Peyer's patch (tissue), 4 donors: ENCODE measurements around the gene PDGFC. TPM values are rescaled to one million over a fixed set of nuclear protein-coding genes. Genes with fewer than 3 reads are reported as not detected.

Experiments used
- DNase-seq, 3 donors: peaks; one replicate each; pipeline ENCODE4 v3.0.0-alpha.2; 2017 to 2019
- H3K27ac ChIP-seq, 4 donors: fragments of 200-600 bp; sonication (generic); one replicate each; pipeline ENCODE4 v1.5.1; 2016 to 2019
- H3K27me3 ChIP-seq, 2 donors: fragments of 200-600 bp; sonication (generic); one replicate each; pipeline ENCODE4 v1.5.1; 2019
- H3K36me3 ChIP-seq, 3 donors: fragments of 200-600 bp; sonication (generic); one replicate each; pipeline ENCODE4 v1.5.1; 2016 to 2019
- H3K4me1 ChIP-seq, 4 donors: fragments of 200-600 bp; sonication (generic); one replicate each; pipeline ENCODE4 v1.5.1; 2016 to 2019
- H3K4me3 ChIP-seq, 4 donors: fragments of 200-600 bp; sonication (generic); 1 replicate in 3 of 4; 2 replicates in 1 of 4; pipeline ENCODE4 v1.5.1; 2016 to 2019; ENCODE audit warnings: mild to moderate bottlenecking in 1 of 4
- H3K9me3 ChIP-seq, 4 donors: fragments of 200-600 bp; sonication (generic); one replicate each; pipeline ENCODE4 v1.5.1; 2016 to 2019; ENCODE audit warnings: mild to moderate bottlenecking in 1 of 4
- POLR2A ChIP-seq, 2 donors: fragments of 450-650 bp; IDR thresholded peaks; one replicate each; pipeline ENCODE4 v1.5.1; 2017; ENCODE audit warnings: antibody characterized with exemption in 2 of 2, mild to moderate bottlenecking in 2 of 2, moderate library complexity in 2 of 2
- total RNA-seq, 4 donors: library from RNA; depleted of rRNA; stranded (reverse); fragments of >200 nt; gene quantifications; one replicate each; pipeline ENCODE4 v1.1.0, GENCODE V29; 2016
- TF ChIP-seq, protein P1 (sequence below), 6 experiments: fragments of 450-650 bp in 4 of 6; fragments of 200-600 bp in 2 of 6; sonication (generic) in 1 of 6; IDR thresholded peaks; one replicate each; pipeline ENCODE4 v1.5.1; 2017 to 2019; ENCODE audit warnings: antibody characterized with exemption in 6 of 6, mild to moderate bottlenecking in 3 of 6, moderate library complexity in 1 of 6

The PDGFC gene
- total RNA-seq, 4 donors from 2014 or later: 4.4 to 17.3 (median 11.5) TPM

DNA sequence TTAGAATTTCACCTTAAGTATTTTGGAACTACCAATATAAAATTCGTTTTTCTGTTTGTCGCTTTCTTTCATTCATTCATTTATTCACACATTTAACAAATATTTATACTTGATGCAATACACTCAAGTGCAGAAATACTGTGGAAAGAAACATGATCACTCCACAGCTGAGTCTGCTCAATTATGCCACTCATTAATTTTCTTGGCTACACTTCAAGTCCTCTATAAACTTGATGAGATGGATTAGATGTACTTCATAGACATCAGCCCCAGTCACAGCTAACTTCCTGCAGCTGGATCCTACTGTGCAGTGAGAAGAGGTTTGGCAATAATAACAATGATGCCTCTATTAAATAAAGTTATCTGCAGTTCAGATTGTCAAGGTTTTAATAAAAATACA lies 208.1 kb downstream of the PDGFC start:
- TF ChIP-seq, protein P1, sequence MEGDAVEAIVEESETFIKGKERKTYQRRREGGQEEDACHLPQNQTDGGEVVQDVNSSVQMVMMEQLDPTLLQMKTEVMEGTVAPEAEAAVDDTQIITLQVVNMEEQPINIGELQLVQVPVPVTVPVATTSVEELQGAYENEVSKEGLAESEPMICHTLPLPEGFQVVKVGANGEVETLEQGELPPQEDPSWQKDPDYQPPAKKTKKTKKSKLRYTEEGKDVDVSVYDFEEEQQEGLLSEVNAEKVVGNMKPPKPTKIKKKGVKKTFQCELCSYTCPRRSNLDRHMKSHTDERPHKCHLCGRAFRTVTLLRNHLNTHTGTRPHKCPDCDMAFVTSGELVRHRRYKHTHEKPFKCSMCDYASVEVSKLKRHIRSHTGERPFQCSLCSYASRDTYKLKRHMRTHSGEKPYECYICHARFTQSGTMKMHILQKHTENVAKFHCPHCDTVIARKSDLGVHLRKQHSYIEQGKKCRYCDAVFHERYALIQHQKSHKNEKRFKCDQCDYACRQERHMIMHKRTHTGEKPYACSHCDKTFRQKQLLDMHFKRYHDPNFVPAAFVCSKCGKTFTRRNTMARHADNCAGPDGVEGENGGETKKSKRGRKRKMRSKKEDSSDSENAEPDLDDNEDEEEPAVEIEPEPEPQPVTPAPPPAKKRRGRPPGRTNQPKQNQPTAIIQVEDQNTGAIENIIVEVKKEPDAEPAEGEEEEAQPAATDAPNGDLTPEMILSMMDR (IDR thresholded peaks at IDR 0.05): no peak
- no peak for TF ChIP-seq POLR2A (IDR thresholded peaks at IDR 0.05)
- H3K36me3 ChIP-seq: no peaks in the 10 kb centered on the region
- no peaks in the 10 kb centered on the region for H3K9me3 ChIP-seq
- no peaks in the 10 kb centered on the region for H3K4me1 ChIP-seq
- no peak for DNase-seq
- no peak overlapping the region for H3K27ac ChIP-seq
- H3K27me3 ChIP-seq: no peaks in the 10 kb centered on the region
- H3K4me3 ChIP-seq: no peak overlapping the region

DNA sequence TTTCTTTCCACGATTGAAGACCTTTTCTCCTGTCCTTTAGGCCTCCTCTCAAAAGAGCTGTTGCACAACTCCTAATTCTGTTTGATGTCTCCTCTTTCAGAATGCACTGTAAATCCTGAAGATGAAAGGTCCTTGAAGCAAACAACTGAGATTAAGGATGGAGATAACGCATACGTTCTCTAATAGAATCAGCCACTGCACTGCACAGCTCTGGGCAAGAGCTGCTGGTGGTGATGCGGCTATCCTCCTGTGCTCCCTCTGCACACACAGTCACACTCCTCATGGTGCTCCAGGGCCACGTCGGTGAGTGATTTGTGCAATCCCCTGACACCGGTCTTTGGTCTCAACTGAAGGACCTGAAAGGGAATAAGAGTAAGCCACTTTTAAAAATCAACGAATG lies 208.7 kb downstream of the PDGFC start:
- Histone ChIP-seq H3K27me3 (no peaks in the 10 kb centered on the region), H3K4me1 (no peaks in the 10 kb centered on the region), H3K4me3 (no peak overlapping the region), H3K9me3 (no peaks in the 10 kb centered on the region), H3K27ac (no peak overlapping the region), H3K36me3 (no peaks in the 10 kb centered on the region)
- no peak for DNase-seq
- TF ChIP-seq POLR2A (IDR thresholded peaks at IDR 0.05): no peak

DNA sequence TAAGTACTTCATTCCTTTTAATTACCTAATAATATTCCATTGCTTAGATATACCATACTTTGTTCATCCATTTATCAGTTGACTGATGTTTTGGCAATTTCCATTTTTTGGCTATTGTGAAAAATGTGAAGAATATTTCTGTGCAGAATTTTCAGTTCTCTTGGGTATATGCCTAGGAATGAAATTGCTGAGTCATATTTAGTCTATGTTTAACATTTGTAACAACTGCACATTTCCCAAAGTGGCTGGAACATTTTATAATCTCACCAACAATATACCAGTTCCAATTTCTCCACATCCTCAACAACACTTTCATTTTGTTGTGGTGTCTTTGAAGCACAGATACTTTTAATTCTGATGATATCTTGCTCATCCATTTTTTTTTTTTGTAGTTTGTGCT lies 215.5 kb downstream of the PDGFC start:
- Histone ChIP-seq H3K27ac (no peak overlapping the region), H3K27me3 (no peaks in the 10 kb centered on the region), H3K4me1 (no peaks in the 10 kb centered on the region), H3K4me3 (no peak overlapping the region), H3K36me3 (no peaks in the 10 kb centered on the region), H3K9me3 (no peaks in the 10 kb centered on the region)
- DNase-seq: no peak
- no peak for TF ChIP-seq POLR2A (IDR thresholded peaks at IDR 0.05)
- TF ChIP-seq, protein P1 (IDR thresholded peaks at IDR 0.05): no peak

DNA sequence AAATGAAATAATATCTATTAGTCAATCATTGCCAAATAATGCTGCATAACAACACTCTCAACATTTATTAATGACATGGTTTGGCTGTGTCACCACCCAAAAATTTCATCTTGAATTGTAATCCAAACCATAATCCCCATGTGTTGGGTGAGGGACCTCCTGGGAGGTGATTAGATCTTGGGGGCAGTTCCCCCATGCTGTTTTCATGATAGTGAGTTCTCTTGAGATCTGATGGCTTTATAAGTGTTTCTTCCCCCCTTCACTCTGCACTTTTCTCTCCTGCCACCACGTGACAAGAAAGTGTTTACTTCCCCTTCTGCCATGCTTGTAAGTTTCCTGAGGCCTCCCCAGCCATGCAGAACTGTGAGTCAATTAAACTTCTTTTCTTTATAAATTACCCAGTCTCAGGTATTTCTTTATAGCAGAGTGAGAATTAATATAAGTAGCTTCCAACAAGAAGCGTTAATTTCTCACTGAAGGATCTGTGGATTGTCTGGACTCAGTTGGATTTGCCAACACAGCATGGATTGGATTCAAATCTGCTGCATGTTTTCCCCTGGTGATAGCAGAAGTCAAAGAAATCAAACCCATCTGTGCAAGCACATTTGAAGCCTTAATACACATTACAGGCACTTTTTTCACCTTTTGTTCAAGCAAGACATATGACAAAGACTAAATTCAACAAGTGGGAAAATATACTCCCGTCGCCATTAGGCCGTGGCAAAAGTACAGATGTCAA lies 216.6 kb downstream of the PDGFC start:
- H3K9me3 ChIP-seq: no peaks in the 10 kb centered on the region
- H3K36me3 ChIP-seq: no peaks in the 10 kb centered on the region
- no peak overlapping the region for H3K27ac ChIP-seq
- TF ChIP-seq, protein P1 (IDR thresholded peaks at IDR 0.05): no peak
- no peak for TF ChIP-seq POLR2A (IDR thresholded peaks at IDR 0.05)
- DNase-seq: no peak
- H3K27me3 ChIP-seq: no peaks in the 10 kb centered on the region
- no peak overlapping the region for H3K4me3 ChIP-seq
- no peaks in the 10 kb centered on the region for H3K4me1 ChIP-seq

DNA sequence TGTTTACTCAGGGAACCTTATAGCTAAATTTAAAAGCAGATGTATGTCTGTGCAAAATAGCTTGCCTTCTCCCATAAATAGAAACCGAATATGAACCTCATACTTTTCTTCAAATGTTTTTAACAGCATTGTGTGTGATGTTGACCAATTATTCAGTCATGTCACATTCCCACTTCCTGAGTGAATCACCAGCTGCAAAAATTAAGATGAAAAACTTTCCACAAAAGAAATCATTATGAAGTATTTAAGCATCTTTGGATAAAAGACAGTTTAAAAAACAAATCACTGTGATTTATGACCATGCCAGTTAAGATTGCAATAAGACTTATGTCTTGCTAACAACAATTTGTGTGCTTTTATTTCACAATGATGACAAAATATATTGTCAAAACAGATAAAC lies 220.1 kb downstream of the PDGFC start:
- Histone ChIP-seq H3K27me3 (no peaks in the 10 kb centered on the region), H3K36me3 (no peaks in the 10 kb centered on the region), H3K27ac (no peak overlapping the region), H3K4me1 (no peaks in the 10 kb centered on the region), H3K9me3 (no peaks in the 10 kb centered on the region), H3K4me3 (no peak overlapping the region)
- no peak for TF ChIP-seq POLR2A (IDR thresholded peaks at IDR 0.05)
- TF ChIP-seq, protein P1 (IDR thresholded peaks at IDR 0.05): no peak
- no peak for DNase-seq

DNA sequence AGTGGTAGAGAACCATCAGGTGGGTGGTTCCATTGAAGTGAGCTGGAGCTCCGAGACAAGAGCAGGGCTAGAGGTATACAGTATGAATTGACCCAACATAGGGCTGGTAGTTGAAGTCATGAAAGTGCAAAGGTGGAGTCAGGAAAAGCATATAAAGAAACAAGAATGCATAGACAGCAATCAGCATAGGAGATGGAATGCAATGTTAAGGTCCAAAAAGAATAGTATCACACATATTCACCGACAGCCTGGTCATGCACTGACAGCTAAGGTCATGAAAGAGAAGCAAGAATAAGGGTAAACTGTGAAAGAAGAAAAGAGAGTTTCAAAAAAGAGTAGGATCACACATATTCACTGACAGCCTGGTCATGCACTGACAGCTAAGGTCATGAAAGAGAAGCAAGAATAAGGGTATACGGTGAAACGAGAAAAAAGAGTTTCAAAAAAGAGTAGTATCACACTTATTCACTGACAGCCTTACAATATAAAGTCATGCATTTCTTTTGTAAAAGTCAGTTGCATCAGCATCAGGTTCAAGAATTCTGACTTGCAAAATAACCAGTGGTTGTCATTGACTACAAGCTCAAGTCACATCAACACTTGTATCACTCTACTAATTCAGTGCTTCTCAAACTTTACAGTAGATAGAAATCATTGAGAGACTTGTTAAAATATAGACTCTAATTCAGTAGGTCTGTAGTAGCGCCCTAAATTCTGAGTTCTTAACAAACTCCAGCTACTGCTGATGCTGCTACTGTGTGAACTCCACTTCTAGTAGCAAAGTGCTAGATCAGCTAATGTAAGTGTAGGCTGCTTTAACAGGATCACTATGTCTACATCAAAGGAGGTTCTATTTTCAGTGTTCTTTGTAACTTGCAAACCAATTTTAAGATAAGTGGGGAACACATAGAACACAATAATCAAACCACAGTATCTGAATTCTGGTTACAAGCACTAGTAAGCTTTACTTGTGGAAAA lies 221.9 kb downstream of the PDGFC start:
- H3K27ac ChIP-seq: no peak overlapping the region
- H3K4me3 ChIP-seq: no peak overlapping the region
- DNase-seq: no peak
- TF ChIP-seq, protein P1 (IDR thresholded peaks at IDR 0.05): no peak
- TF ChIP-seq POLR2A (IDR thresholded peaks at IDR 0.05): no peak
- H3K27me3 ChIP-seq: no peaks in the 10 kb centered on the region
- no peaks in the 10 kb centered on the region for H3K9me3 ChIP-seq
- H3K4me1 ChIP-seq: no peaks in the 10 kb centered on the region
- no peaks in the 10 kb centered on the region for H3K36me3 ChIP-seq
